Activated gamma-delta T cell treated with Interleukin-2 at 50 U/mL for 16 hours (primary cell): ENCODE results near the gene BRD7.

Source experiments
- DNase-seq: peaks from one replicate; pipeline ENCODE4 v3.0.0-alpha.2; 2020

The BRD7 gene

DNA sequence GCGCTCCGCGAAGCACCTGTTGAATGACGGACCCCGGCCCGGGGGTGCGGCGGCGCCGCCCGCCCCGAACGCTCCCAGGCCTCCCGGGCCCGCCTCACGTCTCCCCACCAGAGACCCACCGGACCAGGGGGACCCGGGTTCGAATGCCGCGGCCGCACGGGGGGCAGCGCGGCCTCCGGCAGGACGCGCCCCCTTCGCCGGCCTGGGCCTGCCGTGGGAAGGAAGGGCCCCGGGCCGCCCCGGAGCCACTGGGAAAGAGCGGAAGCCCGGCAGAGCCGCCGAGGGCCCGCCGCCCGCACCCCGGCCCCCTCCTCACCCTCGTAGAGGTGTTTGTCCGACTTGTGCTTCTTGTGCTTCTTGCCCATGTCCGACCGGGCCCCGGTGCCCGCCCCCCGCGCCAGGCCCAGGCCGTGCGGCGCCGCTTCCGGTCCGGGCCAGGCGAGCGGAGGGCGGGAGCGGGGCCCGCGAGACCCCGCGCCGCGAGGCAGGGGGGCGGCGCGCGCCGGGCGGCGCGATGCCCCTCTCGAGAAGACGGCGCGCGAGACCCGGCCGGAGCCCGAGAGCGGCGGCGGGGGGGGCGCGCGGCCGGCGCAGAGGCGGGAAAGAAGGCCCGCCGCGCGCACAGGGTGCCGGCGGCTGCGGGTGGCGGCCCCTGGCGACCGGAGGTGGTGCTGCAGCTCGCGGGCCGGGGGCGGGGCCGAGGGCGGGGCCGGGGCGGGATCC, at the start of gene BRD7:
BRD7 (minus strand) TSS at position 579 of the 723 bp plus-strand sequence; CDS start at position 365, 214 bp downstream.
- peak; percentile 61 for DNase-seq

- DNase-seq = no peak
Observed at GRCh38 chr16:50416388-50416787, 47.6 kb upstream of the BRD7 start.

GRCh38 chr16:50414152-50414551, 45.4 kb upstream of the BRD7 start:
- no peak for DNase-seq

GRCh38 chr16:50411034-50411433, 42.2 kb upstream of the BRD7 start:
- no peak for DNase-seq

- no peak for DNase-seq
Observed at GRCh38 chr16:50408001-50408561, 39.3 kb upstream of the BRD7 start.

GRCh38 chr16:50407351-50407750, 38.6 kb upstream of the BRD7 start:
- DNase-seq = no peak

DNA sequence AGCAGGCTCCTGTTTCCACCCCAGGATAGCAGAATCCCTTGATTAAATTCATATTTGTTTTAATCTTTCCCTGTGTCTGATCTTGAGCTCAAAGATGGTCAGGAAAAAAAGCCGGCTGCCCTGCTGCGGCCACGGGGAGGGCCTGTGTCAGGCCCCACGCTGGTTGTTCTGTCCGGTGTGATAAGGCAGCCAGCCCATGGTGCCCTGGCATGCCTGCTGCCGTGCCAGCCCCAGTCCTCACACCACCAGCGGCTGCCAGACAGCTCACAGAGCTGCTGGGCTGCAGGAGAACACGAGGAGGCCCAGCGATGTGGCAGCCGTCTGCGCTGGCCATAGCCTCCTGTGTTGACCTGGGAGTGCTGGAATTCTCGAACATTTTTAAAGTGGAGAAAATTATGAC, 34.7 kb upstream of the BRD7 start:
- no peak for DNase-seq

- DNase-seq = no peak
Observed at GRCh38 chr16:50402298-50402895, 33.6 kb upstream of the BRD7 start.

DNA sequence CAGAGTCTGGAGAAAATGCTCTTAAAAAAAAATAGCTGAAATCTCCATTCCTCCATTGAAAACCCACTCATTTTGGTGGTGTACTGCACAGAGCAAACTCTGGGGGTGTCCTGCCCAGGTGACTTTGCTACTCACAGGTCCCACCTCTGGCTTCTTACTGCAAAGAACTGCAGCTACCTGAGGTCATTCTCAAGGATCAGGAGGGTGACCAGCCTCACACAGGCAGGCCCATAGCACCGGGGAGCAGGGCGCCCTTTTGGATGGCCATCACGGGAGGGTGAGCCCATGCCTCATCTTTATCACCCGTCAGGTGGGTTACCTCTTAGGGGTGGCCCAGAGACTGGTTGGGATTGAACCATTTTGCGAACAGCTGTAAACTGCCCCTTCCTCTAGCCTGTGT, 32.6 kb upstream of the BRD7 start:
- DNase-seq = no peak

DNA sequence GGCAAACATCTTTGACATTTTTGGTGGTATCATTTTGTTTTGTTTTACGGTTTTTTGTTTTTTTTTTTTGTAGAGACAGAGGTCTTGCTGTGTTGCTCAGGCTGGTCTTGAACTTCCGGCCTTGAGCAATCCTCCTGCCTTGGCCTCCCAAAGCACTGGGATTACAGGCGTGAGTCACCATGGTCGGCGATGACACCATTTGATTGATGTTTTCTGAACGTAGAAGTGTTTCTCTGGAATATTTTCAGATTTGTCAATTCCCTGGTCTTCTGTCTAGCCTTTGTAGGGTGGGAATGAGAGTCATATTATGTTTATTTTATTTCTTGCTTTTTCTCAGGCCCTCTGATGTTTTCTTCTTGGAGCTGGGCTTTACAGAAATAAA, 32.2 kb upstream of the BRD7 start:
- no peak for DNase-seq

DNA sequence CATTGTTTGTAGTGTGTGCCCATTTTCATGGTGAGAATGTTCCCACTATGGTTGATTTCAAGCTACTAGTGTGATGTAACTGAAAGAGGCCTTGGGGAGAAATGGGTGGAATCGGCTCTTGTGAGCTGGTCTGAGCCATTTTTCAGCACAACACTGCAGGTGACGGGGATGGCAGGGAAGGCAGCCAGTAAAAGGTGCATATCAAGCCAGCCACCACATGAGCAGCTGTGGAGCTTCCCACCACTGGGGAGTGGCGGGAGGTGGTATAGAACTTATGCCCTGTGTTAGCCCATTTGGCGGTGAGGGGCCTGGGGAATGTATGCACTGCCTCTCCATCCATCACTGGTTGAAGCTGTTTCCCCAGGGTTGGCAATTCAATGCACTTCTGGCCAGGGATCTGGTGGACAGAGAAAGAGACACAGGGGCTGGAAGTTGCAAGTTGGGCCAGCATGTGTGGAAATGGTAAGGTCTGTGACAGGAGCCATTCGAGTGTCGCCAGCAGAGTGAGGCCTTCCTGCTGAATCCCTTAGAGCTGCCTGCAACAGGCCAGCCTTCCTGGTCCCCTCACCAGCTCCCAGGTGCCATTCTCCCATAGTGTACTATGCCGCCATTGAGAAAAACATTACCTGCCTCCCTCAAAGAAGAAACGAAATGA, 31.7 kb upstream of the BRD7 start:
- no peak for DNase-seq

DNA sequence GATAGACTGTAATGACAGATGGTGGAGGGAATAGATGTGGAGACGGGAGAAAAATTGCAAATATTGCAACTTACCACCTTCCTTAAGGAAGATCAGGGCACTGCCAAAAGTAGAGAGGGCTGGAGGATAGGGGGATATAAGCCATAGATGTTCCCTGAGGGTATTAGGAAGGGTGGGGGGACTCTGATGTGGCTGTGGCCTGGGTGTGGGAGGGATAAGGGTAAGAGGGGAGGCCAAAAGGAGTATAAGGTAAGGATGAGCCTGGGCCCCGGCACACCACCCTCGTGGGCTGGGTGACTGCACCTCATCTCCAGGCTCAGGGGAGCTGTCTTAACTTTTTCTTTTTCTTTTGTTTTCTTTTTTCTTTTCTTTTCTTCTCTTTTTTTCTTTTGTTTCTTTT, 30.6 kb upstream of the BRD7 start:
- no peak for DNase-seq

DNA sequence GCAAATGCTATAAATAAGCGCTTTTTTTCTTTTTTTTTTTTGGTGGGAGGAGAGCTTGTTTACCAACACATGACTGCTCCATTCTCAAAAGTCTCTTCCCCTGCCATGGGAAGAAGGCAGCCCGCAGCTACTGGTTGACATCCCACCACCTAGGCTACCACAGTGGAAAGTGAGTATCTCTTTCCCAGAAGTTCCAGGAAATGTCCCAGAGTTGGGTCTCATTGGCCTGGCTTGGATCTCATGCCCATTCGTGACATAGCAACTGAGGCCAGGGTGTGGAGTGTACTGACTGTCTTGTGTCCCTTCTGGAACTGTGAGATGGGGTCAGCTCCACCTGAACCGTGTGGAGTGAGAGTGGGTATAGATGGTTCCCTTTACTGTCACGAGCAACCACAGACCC, 29.5 kb upstream of the BRD7 start:
- DNase-seq = no peak

- no peak for DNase-seq
Observed at GRCh38 chr16:50396761-50397535, 28.2 kb upstream of the BRD7 start.

DNA sequence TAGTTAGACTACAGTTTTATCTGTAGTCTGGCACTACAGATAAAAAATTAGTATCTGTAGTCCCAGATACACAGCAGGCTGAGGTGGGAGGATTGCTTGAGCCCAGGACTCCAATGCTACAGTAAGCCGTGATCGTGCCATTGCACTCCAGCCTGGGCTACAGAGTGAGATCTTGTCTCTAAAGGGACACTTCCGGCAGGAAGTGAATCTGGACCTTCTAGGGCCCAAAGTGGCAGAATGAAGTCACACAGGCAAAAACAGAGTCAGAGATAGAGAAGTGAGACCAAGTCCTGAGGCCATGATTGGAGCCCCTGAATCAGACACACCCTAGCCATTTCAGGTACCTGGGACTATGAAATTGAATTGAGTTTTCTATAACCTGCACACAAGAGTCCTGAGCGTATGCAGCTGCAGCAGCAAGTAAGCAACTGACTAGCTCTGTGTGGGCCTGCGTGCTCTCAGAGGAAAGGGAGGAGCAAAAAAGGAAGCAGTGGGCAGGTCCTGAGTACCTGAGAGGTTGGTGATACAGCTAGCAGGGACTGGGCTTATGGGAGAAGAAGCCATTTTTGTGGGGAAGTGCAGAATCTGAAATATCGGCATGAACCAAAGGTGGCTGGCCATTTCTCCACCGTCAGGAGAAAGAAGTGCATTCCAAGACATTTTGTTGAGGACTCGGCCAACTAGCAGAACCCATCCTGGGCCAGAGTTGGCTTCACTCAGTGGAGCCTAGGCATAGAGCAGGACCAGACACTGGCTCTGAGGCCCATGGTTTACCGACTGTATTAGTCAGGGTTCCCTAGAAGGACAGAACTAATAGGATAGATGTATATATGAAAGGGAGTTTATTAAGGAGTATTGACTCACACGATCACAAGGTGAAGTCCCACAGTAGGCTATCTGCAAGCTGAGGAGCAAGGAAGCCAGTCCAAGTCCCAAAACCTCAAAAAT, 27.2 kb upstream of the BRD7 start:
- no peak for DNase-seq

- no peak for DNase-seq
Observed at GRCh38 chr16:50393858-50394802, 25.3 kb upstream of the BRD7 start.

- DNase-seq = no peak
Observed at GRCh38 chr16:50393416-50393815, 24.6 kb upstream of the BRD7 start.

GRCh38 chr16:50390914-50391716, 22.3 kb upstream of the BRD7 start:
- no peak for DNase-seq

- no peak for DNase-seq
Observed at GRCh38 chr16:50390371-50390771, 21.6 kb upstream of the BRD7 start.

GRCh38 chr16:50389900-50390299, 21.1 kb upstream of the BRD7 start:
- no peak for DNase-seq
